ENCODE measurements around the gene RNASEH2B.

DNA sequence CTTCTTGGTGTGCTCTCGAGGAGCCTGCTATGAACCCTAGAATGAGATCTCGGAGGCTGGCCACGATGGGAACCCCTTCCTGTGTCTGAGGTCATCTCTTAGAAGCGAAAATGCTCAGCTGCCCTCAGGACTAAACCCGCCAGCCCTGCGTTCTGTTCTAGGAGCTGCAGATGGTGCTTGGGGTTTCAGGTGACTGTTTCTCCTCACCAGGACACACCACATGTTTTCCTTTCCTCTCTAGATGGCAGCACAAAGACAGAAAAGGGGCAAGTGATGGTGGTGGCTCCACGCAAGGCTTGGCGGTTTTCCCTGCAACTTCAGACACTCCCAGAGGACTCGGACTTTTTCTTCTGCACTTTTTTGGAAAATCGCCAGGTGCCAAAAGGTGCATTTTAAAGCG lies 60.1 kb downstream of the RNASEH2B start:
- TF ChIP-seq EZH2 (IDR thresholded peaks at IDR 0.05; ENCODE audit: low read depth, low read length, severe bottlenecking): no peak
- TF ChIP-seq, protein P1, sequence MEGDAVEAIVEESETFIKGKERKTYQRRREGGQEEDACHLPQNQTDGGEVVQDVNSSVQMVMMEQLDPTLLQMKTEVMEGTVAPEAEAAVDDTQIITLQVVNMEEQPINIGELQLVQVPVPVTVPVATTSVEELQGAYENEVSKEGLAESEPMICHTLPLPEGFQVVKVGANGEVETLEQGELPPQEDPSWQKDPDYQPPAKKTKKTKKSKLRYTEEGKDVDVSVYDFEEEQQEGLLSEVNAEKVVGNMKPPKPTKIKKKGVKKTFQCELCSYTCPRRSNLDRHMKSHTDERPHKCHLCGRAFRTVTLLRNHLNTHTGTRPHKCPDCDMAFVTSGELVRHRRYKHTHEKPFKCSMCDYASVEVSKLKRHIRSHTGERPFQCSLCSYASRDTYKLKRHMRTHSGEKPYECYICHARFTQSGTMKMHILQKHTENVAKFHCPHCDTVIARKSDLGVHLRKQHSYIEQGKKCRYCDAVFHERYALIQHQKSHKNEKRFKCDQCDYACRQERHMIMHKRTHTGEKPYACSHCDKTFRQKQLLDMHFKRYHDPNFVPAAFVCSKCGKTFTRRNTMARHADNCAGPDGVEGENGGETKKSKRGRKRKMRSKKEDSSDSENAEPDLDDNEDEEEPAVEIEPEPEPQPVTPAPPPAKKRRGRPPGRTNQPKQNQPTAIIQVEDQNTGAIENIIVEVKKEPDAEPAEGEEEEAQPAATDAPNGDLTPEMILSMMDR (IDR thresholded peaks at IDR 0.05; ENCODE audit: control extremely low read depth in 1 of 3, insufficient read depth in 1 of 3, low read depth in 1 of 3, low read length in 3 of 3): peak; percentile 29 to 62 (median 60)
- TF ChIP-seq KDM5A (IDR thresholded peaks at IDR 0.05; ENCODE audit: low read length): no peak

Measured in H1 (cell line).